Muscle of arm (tissue), 12 donors: ENCODE measurements around the gene RBMS3. TPM values are rescaled to one million over a fixed set of nuclear protein-coding genes. Genes with fewer than 3 reads are reported as not detected.
A peak's percentile ranks its signal among the peaks of the same experiment; 100 is the strongest.
"Not testable (repeated sequence)": the region's sequence is repeated elsewhere in the genome, so short reads cannot be mapped to it uniquely, and the experiment has no call there.

Experiments used
- DNase-seq: peaks from one replicate; pipeline ENCODE4 v3.0.0-alpha.2; 2013
- polyA plus RNA-seq, 12 donors: library from polyadenylated mRNA; unstranded; fragments of 120-200 nt; gene quantifications; one replicate each; pipeline ENCODE4 v1.2.1, GENCODE V29; 2013; ENCODE audit not compliant: insufficient read length in 12 of 12

RBMS3 gene
- polyA plus RNA-seq, 12 donors = 27.1 to 56.7 (median 31.2) TPM; not detected in 1

DNA sequence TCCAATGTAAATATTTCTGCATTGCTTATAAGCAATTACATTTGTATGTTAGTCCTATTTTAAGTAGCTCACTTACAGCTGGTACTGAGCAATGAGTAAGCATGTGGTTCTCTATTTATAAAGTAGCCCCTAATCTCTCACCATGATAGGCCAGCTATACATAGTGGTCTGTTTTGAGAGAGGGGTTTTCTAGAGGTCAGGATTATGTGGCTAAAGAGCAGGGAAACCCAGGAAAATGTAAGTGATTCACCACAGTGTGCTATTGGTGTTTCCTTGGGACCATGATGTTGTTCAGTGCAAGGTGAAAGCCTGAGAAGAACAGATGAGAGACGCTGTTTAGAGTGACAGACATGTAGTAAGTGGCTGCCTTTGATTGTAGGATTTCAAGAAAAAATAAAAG is 26.4 kb downstream of the RBMS3 start:
- DNase-seq = no peak

- no peak for DNase-seq
These were observed 30.0 kb downstream of the RBMS3 start for GRCh38 chr3:29310865-29311264.

DNA sequence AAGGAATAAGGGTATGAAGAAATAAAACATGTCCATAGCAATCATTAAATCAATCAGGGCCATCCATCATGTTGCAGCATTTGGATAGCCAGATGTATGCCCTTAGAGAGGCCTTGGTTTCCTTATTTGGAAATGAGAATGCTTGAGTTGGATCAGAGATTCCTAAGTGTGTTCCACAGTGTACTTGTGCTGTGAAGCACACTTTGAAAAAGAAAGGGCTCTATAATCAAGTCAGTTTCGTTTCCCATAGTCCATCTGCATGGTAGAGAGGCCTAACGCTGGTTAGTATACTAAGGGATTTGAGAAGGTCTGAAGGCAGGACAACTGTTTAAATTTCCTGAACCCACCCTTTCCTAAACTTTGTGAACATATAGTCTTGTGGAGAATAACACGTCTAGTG is 30.9 kb downstream of the RBMS3 start:
- no peak for DNase-seq

- no peak for DNase-seq
These were observed 31.5 kb downstream of the RBMS3 start for GRCh38 chr3:29312395-29312794.

- DNase-seq = no peak
These were observed 32.1 kb downstream of the RBMS3 start for GRCh38 chr3:29312960-29313452.

GRCh38 chr3:29313981-29314726 is 33.3 kb downstream of the RBMS3 start:
- DNase-seq = no peak

GRCh38 chr3:29314727-29315088 is 33.8 kb downstream of the RBMS3 start:
- DNase-seq = no peak

DNA sequence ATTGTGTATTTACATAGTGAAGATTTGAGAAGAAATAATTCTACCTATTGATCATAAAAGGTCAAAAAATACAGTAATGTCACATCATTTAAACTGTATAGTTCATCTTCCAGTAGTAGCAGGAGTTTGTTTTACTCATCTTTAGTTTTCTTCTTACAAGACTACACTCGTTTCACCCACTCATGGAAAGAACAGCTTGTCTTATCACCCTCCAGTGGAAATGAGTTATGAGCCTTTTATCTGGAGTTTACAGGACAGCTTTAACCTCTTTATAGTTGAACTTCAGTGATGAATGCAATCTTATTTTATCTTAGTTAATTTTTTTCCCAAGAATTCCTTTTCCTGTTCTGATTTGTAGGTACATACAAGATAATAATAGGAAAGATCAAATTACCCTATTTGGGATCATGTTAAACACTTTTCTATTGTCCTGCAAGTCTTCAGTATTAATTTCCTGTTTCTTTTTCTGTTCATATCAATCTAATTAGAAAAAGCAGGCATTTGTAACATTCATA is 36.8 kb downstream of the RBMS3 start:
- no peak for DNase-seq

GRCh38 chr3:29318251-29318650 is 37.4 kb downstream of the RBMS3 start:
- no peak for DNase-seq

- no peak for DNase-seq
These were observed 38.4 kb downstream of the RBMS3 start for GRCh38 chr3:29319262-29319661.

- DNase-seq = no peak
These were observed 38.9 kb downstream of the RBMS3 start for GRCh38 chr3:29319798-29320197.

GRCh38 chr3:29322586-29322985 is 41.7 kb downstream of the RBMS3 start:
- DNase-seq = no peak

- DNase-seq = peak; percentile 76
These were observed 43.3 kb downstream of the RBMS3 start for GRCh38 chr3:29324180-29324651.

- not testable (repeated sequence) for DNase-seq
These were observed 45.7 kb downstream of the RBMS3 start for GRCh38 chr3:29326540-29326939.

- no peak for DNase-seq
These were observed 49.4 kb downstream of the RBMS3 start for GRCh38 chr3:29329986-29330890.

DNA sequence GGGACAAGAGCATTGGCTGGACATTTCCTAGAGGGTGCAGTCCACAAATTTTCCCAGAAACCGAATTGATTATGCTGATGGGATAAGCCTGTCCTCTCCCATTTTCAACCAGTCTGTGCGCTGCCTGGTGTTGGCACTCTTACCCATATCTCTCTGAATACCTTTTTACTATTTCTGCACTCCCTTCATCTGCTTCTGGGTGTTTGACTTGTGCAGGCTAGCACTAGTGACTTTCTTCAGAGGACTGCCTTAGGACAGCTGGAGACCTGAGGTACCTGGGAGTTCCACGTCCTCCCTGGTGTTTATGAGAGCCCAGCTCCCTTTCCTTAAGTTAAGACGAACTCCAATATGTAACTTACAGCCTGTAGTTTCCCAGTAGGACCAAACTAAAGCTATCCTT is 50.2 kb downstream of the RBMS3 start:
- no peak for DNase-seq

GRCh38 chr3:29331456-29332194 is 50.8 kb downstream of the RBMS3 start:
- no peak for DNase-seq

DNA sequence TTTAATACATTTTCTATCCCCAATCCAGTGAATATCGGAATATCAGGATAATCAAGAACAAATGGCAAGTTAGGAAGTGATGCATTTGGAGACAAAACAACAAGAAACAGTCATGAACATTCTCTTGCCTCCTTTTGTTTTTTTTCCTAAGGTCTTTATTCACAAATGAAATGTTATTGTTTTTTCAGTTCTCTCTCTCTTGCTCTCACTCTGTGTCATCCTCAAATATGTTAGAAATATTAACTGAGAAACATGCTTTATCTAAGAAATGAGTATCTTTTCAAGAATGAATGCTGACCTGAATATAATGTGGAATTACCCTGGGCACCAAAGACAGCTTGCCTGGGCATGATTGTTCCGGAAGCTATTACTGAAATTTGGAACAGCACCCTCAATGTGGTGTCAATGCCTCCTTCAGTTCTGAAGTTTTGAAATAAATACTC is 51.3 kb downstream of the RBMS3 start:
- DNase-seq = no peak

DNA sequence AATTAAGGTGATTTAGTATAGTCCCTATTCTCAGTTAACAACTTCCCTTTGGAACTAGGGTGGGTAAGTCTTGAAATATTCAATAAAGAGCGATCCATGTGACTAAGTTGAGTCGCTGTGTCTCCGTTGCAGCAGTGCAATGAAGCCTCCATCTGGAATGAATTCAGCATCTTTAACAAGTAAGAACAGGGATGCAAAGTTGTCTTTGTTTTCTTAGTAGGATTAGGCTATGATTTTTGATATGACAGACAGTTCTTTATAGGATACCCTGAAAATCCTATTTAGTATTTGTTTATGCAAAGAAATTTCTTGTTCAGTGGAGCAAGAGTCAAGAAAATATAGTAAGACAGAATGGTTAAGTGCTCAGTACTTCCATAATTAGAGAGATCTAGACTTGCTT is 52.7 kb downstream of the RBMS3 start:
- no peak for DNase-seq

GRCh38 chr3:29334706-29335105 is 53.8 kb downstream of the RBMS3 start:
- no peak for DNase-seq

GRCh38 chr3:29335438-29335837 is 54.6 kb downstream of the RBMS3 start:
- DNase-seq = peak; percentile 97

GRCh38 chr3:29335943-29336342 is 55.1 kb downstream of the RBMS3 start:
- no peak for DNase-seq
